ENCODE results near the gene CYSRT1.

DNA sequence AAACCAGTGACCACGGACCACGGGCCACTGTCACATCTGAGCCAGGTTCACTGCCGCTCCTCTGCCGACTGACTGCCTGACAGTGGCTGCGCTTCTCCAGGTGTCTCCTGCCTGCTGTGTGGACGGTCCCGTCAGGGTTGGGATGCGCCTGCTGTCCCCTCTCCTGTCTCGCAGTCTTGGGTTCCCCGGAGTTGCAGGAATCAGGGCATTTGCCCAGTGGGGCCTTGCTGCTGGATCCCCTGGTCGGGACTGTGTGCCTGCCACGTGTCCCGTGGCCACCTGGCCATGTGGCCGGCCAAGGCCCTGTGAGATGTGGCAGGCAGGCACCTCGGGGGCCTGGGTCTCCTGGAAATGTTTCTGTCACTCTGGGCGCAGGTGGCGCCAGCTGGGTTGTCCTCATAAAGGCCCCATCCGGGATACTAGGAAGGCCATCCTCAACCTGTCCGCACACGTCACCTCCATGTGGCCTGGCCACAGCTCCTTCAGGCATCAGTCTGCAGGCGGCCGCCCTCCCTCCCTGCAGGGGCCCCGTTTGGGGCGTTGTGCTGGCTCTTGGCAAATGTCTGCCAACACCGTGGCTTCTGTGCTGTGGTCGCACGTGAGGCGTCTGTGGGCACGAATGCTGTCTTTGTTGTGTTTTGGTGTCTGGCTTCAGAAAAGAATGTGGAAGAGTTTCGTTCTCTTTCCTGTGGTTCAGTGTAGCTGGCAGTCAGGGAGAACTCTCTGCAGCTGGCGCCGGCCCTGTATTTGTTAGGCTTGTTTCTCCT is 46.1 kb downstream of the CYSRT1 start:
- TF ChIP-seq, protein P1, sequence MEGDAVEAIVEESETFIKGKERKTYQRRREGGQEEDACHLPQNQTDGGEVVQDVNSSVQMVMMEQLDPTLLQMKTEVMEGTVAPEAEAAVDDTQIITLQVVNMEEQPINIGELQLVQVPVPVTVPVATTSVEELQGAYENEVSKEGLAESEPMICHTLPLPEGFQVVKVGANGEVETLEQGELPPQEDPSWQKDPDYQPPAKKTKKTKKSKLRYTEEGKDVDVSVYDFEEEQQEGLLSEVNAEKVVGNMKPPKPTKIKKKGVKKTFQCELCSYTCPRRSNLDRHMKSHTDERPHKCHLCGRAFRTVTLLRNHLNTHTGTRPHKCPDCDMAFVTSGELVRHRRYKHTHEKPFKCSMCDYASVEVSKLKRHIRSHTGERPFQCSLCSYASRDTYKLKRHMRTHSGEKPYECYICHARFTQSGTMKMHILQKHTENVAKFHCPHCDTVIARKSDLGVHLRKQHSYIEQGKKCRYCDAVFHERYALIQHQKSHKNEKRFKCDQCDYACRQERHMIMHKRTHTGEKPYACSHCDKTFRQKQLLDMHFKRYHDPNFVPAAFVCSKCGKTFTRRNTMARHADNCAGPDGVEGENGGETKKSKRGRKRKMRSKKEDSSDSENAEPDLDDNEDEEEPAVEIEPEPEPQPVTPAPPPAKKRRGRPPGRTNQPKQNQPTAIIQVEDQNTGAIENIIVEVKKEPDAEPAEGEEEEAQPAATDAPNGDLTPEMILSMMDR (optimal IDR thresholded peaks at IDR 0.05 in 1 of 3, IDR thresholded peaks at IDR 0.05 in 1 of 3, conservative IDR thresholded peaks at IDR 0.05 in 1 of 3; ENCODE audit: extremely low read depth in 1 of 3, insufficient read depth in 2 of 3, low read length in 3 of 3) = no peak
- no peak for TF ChIP-seq EZH2 (IDR thresholded peaks at IDR 0.05; ENCODE audit: low read length)
